Right cardiac atrium (tissue), 5 donors: ENCODE results near the gene ANOS1. TPM values are rescaled to one million over a fixed set of nuclear protein-coding genes. Genes with fewer than 3 reads are reported as not detected.
A peak's percentile ranks its signal among the peaks of the same experiment; 100 is the strongest.
"Not testable (repeated sequence)": the region's sequence is repeated elsewhere in the genome, so short reads cannot be mapped to it uniquely, and the experiment has no call there.

Experiments used
- ATAC-seq, 2 donors: fragments of 200-7000 bp; cut with Tn5 transposase; one replicate each; pipeline versions ENCODE4 v1.8.0 to v1.9.1; 2020; ENCODE audit warnings: moderate library complexity in 2 of 2, mild to moderate bottlenecking in 1 of 2
- DNase-seq, 3 donors: peaks; one replicate each; pipeline ENCODE4 v3.0.0-alpha.2; 2020
- H3K27ac ChIP-seq: one replicate; pipeline ENCODE4 v1.5.1; 2013; ENCODE audit warnings: mild to moderate bottlenecking, low read length, control low read depth, moderate library complexity
- H3K27me3 ChIP-seq: one replicate; pipeline ENCODE4 v1.6.1; 2013; ENCODE audit not compliant: control insufficient read depth, insufficient read depth
- H3K4me1 ChIP-seq: one replicate; pipeline ENCODE4 v1.6.1; 2013; ENCODE audit warnings: low read length; ENCODE audit not compliant: control insufficient read depth, insufficient read depth
- H3K4me3 ChIP-seq: one replicate; pipeline ENCODE4 v1.5.1; 2013; ENCODE audit warnings: low read length, control low read depth
- H3K9me3 ChIP-seq: one replicate; pipeline ENCODE4 v1.6.1; 2013; ENCODE audit warnings: low read length; ENCODE audit not compliant: control insufficient read depth
- WGBS: extraction: QIAGEN DNeasy Blood & Tissue Kit; methylation state at CpG from one replicate; pipeline ENCODE4 v1.1.7; 2013; 5-methylcytosine and 5-hydroxymethylcytosine counted together
- intact Hi-C, 4 donors: fragments of 100-400 bp; cut with DNase I; formaldehyde crosslinking; loops; one replicate each; pipeline versions ENCODE4 v1.11.0 to v1.14.0; 2022 to 2023
- polyA plus RNA-seq: library from polyadenylated mRNA; stranded (reverse); fragments of 200-250 nt; gene quantifications from one replicate; pipeline ENCODE4 v1.2.3, GENCODE V29; 2013
- total RNA-seq, 4 donors: library from RNA; stranded (reverse); fragmentation: NEBNext Ultra II Directional; extraction: Animal tissue kit (Norgen Biotek cat#: 25700); gene quantifications; one replicate each; pipeline ENCODE4 v1.2.1, GENCODE V29; 2021
- donor health status: healthy with polysubstance abuse.
- donor health status: DM: no; HTN: yes; CAD: no.
- donor health status: DM: no; HTN: no; CAD: no.
- donor health status: DM: no; HTN: yes; CAD: no; lungs with severe emphysema.
- donor health status: DM: yes; HTN: yes; CAD: no.

The ANOS1 gene
- total and polyA plus RNA-seq, 5 donors, result 1.8 to 6.6 (median 4.3) TPM

- DNase-seq, result no peak
- intact Hi-C loops, result no loop called here
- Histone ChIP-seq H3K27me3 (no peaks in the 10 kb centered on the region), H3K4me3 (no peak overlapping the region), H3K4me1 (no peaks in the 10 kb centered on the region), H3K27ac (no peak overlapping the region), H3K9me3 (no peaks in the 10 kb centered on the region)
- 53% methylated on average over 3 of the region's 3 CpGs for WGBS
- no peak for ATAC-seq
Measured at GRCh38 chrX:8520178-8520577, 211.8 kb downstream of the ANOS1 start.

- Histone ChIP-seq H3K4me1 (no peaks in the 10 kb centered on the region), H3K9me3 (no peaks in the 10 kb centered on the region), H3K27ac (no peak overlapping the region), H3K27me3 (no peaks in the 10 kb centered on the region), H3K4me3 (no peak overlapping the region)
- intact Hi-C loops, result no loop called here
- ATAC-seq (peak in 1 of 2 donors; percentile 36), DNase-seq (no peak)
- WGBS, result 47% methylated on average over 6 of the region's 6 CpGs
Measured at GRCh38 chrX:8504451-8504850, 227.5 kb downstream of the ANOS1 start.

- H3K9me3 ChIP-seq, H3K27me3 ChIP-seq, H3K27ac ChIP-seq, ATAC-seq, H3K4me3 ChIP-seq, intact Hi-C loops, H3K4me1 ChIP-seq: not testable (repeated sequence)
- WGBS, result 97% methylated on average over 14 of the region's 21 CpGs
- peak in 1 of 3 donors; percentile 41 for DNase-seq
Measured at GRCh38 chrX:8502101-8502500, 229.8 kb downstream of the ANOS1 start.

GRCh38 chrX:8500203-8500602 is 231.7 kb downstream of the ANOS1 start:
- H3K4me3 ChIP-seq, result no peak overlapping the region
- no peaks in the 10 kb centered on the region for H3K9me3 ChIP-seq
- intact Hi-C loops, result no loop called here
- no peaks in the 10 kb centered on the region for H3K4me1 ChIP-seq
- WGBS, result 95% methylated on average over 4 of the region's 4 CpGs
- no peak for DNase-seq
- H3K27ac ChIP-seq, result no peak overlapping the region
- H3K27me3 ChIP-seq, result no peaks in the 10 kb centered on the region
- ATAC-seq, result no peak

- H3K4me3 ChIP-seq, DNase-seq, ATAC-seq, H3K27me3 ChIP-seq, H3K27ac ChIP-seq, H3K4me1 ChIP-seq, H3K9me3 ChIP-seq, intact Hi-C loops: not testable (repeated sequence)
- 64% methylated on average over 4 of the region's 4 CpGs for WGBS
Measured at GRCh38 chrX:8495036-8495435, 236.9 kb downstream of the ANOS1 start.

- intact Hi-C loops, result no loop called here
- no peak for DNase-seq
- ATAC-seq, result no peak
- Histone ChIP-seq H3K4me1 (no peaks in the 10 kb centered on the region), H3K27me3 (no peaks in the 10 kb centered on the region), H3K4me3 (no peak overlapping the region), H3K27ac (no peak overlapping the region), H3K9me3 (no peaks in the 10 kb centered on the region)
- WGBS, result 59% methylated on average over 8 of the region's 8 CpGs
Measured at GRCh38 chrX:8484360-8484949, 247.5 kb downstream of the ANOS1 start.

Other genes with a start within 250 kb of the ANOS1 start
- gene FAM9A, start 69.2 kb upstream of the ANOS1 start, total RNA-seq, result not detected
- gene FAM9A, start 69.2 kb upstream of the ANOS1 start, polyA plus RNA-seq, result not detected